K562 (cell line): Measurements from ENCODE around the gene RNASE8. TPM values are rescaled to one million over a fixed set of nuclear protein-coding genes. Genes with fewer than 3 reads are reported as not detected.
A peak's percentile ranks its signal among the peaks of the same experiment; 100 is the strongest.

Source experiments
- ATAC-seq: fragments of 200-7000 bp; cut with Tn5 transposase; 3 replicates; pipeline ENCODE4 v1.9.1; 2020; ENCODE audit warnings: moderate library complexity
- BruUV-seq: library from RNA; stranded (reverse); fragments of 400-500 nt; replicated peaks from 2 replicates; lab custom pipeline; 2021; lab: Mats Ljungman, UMichigan
- CTCF ChIA-PET: fragments of 300-600 bp; formaldehyde crosslinking; extraction: SDS; loops from one replicate; lab custom pipeline; 2021; ENCODE audit warnings: low intra/inter-chr PET ratio; lab: Yijun Ruan, JAX
- POLR2A ChIA-PET: fragments of 300-600, 350-650 bp; sonication (Branson Sonifier 250); formaldehyde crosslinking; extraction: SDS; loops from one replicate; lab custom pipeline; 2021; ENCODE audit warnings: antibody characterized with exemption, inconsistent platforms; lab: Yijun Ruan, JAX
- DNase-seq, 4 experiments: peaks; one replicate each; pipeline versions ENCODE4 v3.0.0 to v3.0.0-alpha.2; 2011 to 2018; ENCODE audit warnings: low spot score in 3 of 4, mixed read lengths in 3 of 4; ENCODE audit errors: extremely low read depth in 1 of 4
- FAIRE-seq: peaks from 2 replicates; lab custom pipeline; 2011; peaks lifted over from hg19 to GRCh38; lab: Jason Lieb, UNC
- H2AFZ ChIP-seq: 2 replicates; pipeline ENCODE4 v1.6.0; 2011; ENCODE audit warnings: low read depth, low read length, control low read depth, inconsistent platforms
- H3K27ac ChIP-seq: fragments of 200-600 bp; 3 replicates; pipeline ENCODE4 v1.8.0; 2011; ENCODE audit warnings: low read depth, mild to moderate bottlenecking, control low read depth, inconsistent platforms, low read length, moderate library complexity, mixed read lengths; ENCODE audit errors: extremely low read depth
- H3K27me3 ChIP-seq, 2 experiments: fragments of 300-600 bp in 1 of 2; 2 replicates in 1 of 2; 3 replicates in 1 of 2; pipeline versions ENCODE4 v1.6.0 to v1.8.0; 2011; ENCODE audit warnings: inconsistent platforms in 2 of 2, low read length in 2 of 2, mild to moderate bottlenecking in 1 of 2, mixed read lengths in 1 of 2, moderate library complexity in 1 of 2; ENCODE audit not compliant: control insufficient read depth in 2 of 2, insufficient read depth in 2 of 2
- H3K36me3 ChIP-seq: fragments of 300-600 bp; 3 replicates; pipeline ENCODE4 v1.8.0; 2011; ENCODE audit warnings: mild to moderate bottlenecking, low read length, inconsistent platforms; ENCODE audit not compliant: control insufficient read depth, insufficient read depth
- H3K4me1 ChIP-seq, 2 experiments: fragments of 200-600 bp in 1 of 2; replicated peaks in 1 of 2; 2 replicates in 1 of 2; 3 replicates in 1 of 2; pipeline versions ENCODE4 v1.5.1 to v1.8.0; 2011; ENCODE audit warnings: inconsistent platforms in 2 of 2, low read length in 2 of 2, mild to moderate bottlenecking in 1 of 2, mixed read lengths in 1 of 2, moderate library complexity in 1 of 2; ENCODE audit not compliant: control insufficient read depth in 2 of 2, insufficient read depth in 2 of 2
- H3K4me2 ChIP-seq: 2 replicates; pipeline ENCODE4 v1.6.1; 2011; ENCODE audit warnings: low read length, control low read depth, inconsistent platforms, mixed read lengths; ENCODE audit not compliant: insufficient read depth
- H3K4me3 ChIP-seq: fragments of 200-600 bp; sonication (generic), shearing (Covaris generic); 2 replicates; pipeline ENCODE4 v1.5.1; 2016; ENCODE audit warnings: control low read depth, inconsistent platforms
- H3K79me2 ChIP-seq: fragments of 200-600 bp; 3 replicates; pipeline ENCODE4 v1.8.0; 2011; ENCODE audit warnings: low read length, inconsistent platforms; ENCODE audit not compliant: control insufficient read depth, insufficient read depth
- H3K9ac ChIP-seq, 2 experiments: 2 replicates each; pipeline versions ENCODE4 v1.6.0 to v1.6.1; 2011; ENCODE audit warnings: low read depth in 2 of 2, low read length in 2 of 2, control low read depth in 1 of 2, inconsistent platforms in 1 of 2, mild to moderate bottlenecking in 1 of 2, mixed read lengths in 1 of 2; ENCODE audit not compliant: insufficient read depth in 1 of 2
- H3K9me1 ChIP-seq: one replicate; pipeline ENCODE4 v1.6.0; 2011; ENCODE audit warnings: inconsistent platforms, mild to moderate bottlenecking, low read length, moderate library complexity; ENCODE audit not compliant: control insufficient read depth, insufficient read depth
- H3K9me3 ChIP-seq: replicated peaks from 2 replicates; pipeline ENCODE4 v1.5.1; 2011; ENCODE audit warnings: low read depth, low read length, inconsistent platforms; ENCODE audit not compliant: control insufficient read depth, insufficient read depth
- H4K20me1 ChIP-seq: replicated peaks from 2 replicates; pipeline ENCODE4 v1.6.1; 2011; ENCODE audit warnings: low read length, inconsistent platforms, mixed read lengths; ENCODE audit not compliant: control insufficient read depth, insufficient read depth
- AFF1 ChIP-seq, 2 experiments: fragments of 450-650 bp; IDR thresholded peaks; 2 replicates each; pipeline ENCODE4 v1.6.1; 2018; ENCODE audit warnings: mild to moderate bottlenecking in 2 of 2, low read depth in 1 of 2; ENCODE audit not compliant: partially characterized antibody in 2 of 2
- ARID2 ChIP-seq: fragments of 450-650 bp; IDR thresholded peaks from 2 replicates; pipeline ENCODE4 v1.6.1; 2017; ENCODE audit warnings: antibody characterized with exemption, mild to moderate bottlenecking
- ARNT ChIP-seq, 2 experiments: fragments of 450-650 bp; IDR thresholded peaks; 2 replicates each; pipeline ENCODE4 v1.6.1; 2016; ENCODE audit warnings: mild to moderate bottlenecking in 1 of 2
- CTBP1 ChIP-seq: fragments of 450-650 bp; IDR thresholded peaks from 2 replicates; pipeline ENCODE4 v1.6.1; 2016; ENCODE audit warnings: borderline replicate concordance
- HCFC1 ChIP-seq: IDR thresholded peaks from 2 replicates; pipeline ENCODE4 v1.6.1; 2012; ENCODE audit warnings: low read depth, low read length, improper control_type of control experiment
- HDGF ChIP-seq: fragments of 450-650 bp; IDR thresholded peaks from 2 replicates; pipeline ENCODE4 v1.6.1; 2016
- MYC ChIP-seq, 2 experiments: fragments of 250-450 bp in 1 of 2; sonication (Bioruptor Pico) in 1 of 2; IDR thresholded peaks; 2 replicates each; pipeline versions ENCODE4 v1.5.1 to v1.6.1; 2012 to 2021; ENCODE audit warnings: low read depth in 2 of 2, borderline replicate concordance in 1 of 2, improper control_type of control experiment in 1 of 2, low read length in 1 of 2, mild to moderate bottlenecking in 1 of 2, moderate library complexity in 1 of 2
- PML ChIP-seq: IDR thresholded peaks from 2 replicates; pipeline ENCODE4 v1.6.1; 2012; ENCODE audit warnings: low read length, inconsistent platforms
- STAG1 ChIP-seq: sonication (generic); formaldehyde crosslinking; IDR thresholded peaks from 2 replicates; pipeline ENCODE4 v1.5.0; 2020; ENCODE audit warnings: missing genetic modification reagents, borderline replicate concordance
- TRIM25 ChIP-seq: fragments of 450-650 bp; IDR thresholded peaks from 2 replicates; pipeline ENCODE4 v1.7.0; 2016; ENCODE audit warnings: borderline replicate concordance
- YY1 ChIP-seq, 3 experiments: IDR thresholded peaks; 2 replicates each; pipeline ENCODE4 v1.6.1; 2011; ENCODE audit warnings: low read length in 2 of 3, mild to moderate bottlenecking in 2 of 3, moderate library complexity in 2 of 3, borderline replicate concordance in 1 of 3, control low read depth in 1 of 3, low read depth in 1 of 3; ENCODE audit not compliant: insufficient read depth in 3 of 3, insufficient replicate concordance in 2 of 3, control insufficient read depth in 1 of 3, insufficient read length in 1 of 3; ENCODE audit errors: extremely low read depth in 1 of 3
- ZNF143 ChIP-seq: sonication (generic); formaldehyde crosslinking; IDR thresholded peaks from 2 replicates; pipeline ENCODE4 v1.9.0; 2022; ENCODE audit warnings: mild to moderate bottlenecking, missing genetic modification reagents
- ZNF175 ChIP-seq: fragments of 200-800 bp; sonication (Bioruptor generic); IDR thresholded peaks from 2 replicates; pipeline ENCODE4 v1.6.1; 2016; ENCODE audit warnings: low read depth, mild to moderate bottlenecking, missing genetic modification characterization, missing compliant biosample characterization
- WGBS: fragments of 100-300 bp; shearing (Covaris generic); methylation state at CpG from one replicate; pipeline ENCODE4 v1.1.6; 2016; ENCODE audit warnings: low coverage, mixed read lengths; ENCODE audit not compliant: insufficient coverage; ENCODE audit errors: missing lambda C conversion rate; 5-methylcytosine and 5-hydroxymethylcytosine counted together
- in situ Hi-C: fragments of 300-500 bp; cut with MboI; formaldehyde crosslinking; loops from 4 replicates; pipeline ENCODE4 v1.15.0; 2018; ENCODE audit warnings: inconsistent platforms, mixed read lengths
- intact Hi-C: fragments of 100-400 bp; cut with micrococcal nuclease; formaldehyde crosslinking; loops from 2 replicates; pipeline ENCODE4 v1.14.2; 2022
- polyA plus RNA-seq, 8 experiments: library from polyadenylated mRNA; depleted of rRNA in 4 of 8; stranded (reverse) in 5 of 8; unstranded in 3 of 8; fragments of >200 nt; fragmentation: Nextera tagmentation in 2 of 8; fragmentation: Illumina TruSeq in 1 of 8; extraction: Ambion mirVana in 2 of 8; extraction: Trizol in 1 of 8; gene quantifications; 2 replicates each; pipeline versions ENCODE4 v1.2.1 to v1.2.3, GENCODE V29; 2011 to 2014; ENCODE audit warnings: inconsistent platforms in 1 of 8, missing spikeins in 1 of 8
- total RNA-seq, 7 experiments: library from RNA; depleted of rRNA in 6 of 7; stranded (reverse); fragments of >200 nt in 6 of 7; fragmentation: Illumina TruSeq in 2 of 7; extraction: Trizol in 2 of 7; gene quantifications; 2 replicates each; pipeline versions ENCODE4 v1.2.1 to v1.2.3, GENCODE V29; 2011 to 2021; ENCODE audit warnings: low replicate concordance in 1 of 7

The RNASE8 gene
- total and polyA plus RNA-seq, 9 of the 15 experiments (the other 6 are each of a cell fraction or from before 2014, with no cell fraction given), result not detected

DNA sequence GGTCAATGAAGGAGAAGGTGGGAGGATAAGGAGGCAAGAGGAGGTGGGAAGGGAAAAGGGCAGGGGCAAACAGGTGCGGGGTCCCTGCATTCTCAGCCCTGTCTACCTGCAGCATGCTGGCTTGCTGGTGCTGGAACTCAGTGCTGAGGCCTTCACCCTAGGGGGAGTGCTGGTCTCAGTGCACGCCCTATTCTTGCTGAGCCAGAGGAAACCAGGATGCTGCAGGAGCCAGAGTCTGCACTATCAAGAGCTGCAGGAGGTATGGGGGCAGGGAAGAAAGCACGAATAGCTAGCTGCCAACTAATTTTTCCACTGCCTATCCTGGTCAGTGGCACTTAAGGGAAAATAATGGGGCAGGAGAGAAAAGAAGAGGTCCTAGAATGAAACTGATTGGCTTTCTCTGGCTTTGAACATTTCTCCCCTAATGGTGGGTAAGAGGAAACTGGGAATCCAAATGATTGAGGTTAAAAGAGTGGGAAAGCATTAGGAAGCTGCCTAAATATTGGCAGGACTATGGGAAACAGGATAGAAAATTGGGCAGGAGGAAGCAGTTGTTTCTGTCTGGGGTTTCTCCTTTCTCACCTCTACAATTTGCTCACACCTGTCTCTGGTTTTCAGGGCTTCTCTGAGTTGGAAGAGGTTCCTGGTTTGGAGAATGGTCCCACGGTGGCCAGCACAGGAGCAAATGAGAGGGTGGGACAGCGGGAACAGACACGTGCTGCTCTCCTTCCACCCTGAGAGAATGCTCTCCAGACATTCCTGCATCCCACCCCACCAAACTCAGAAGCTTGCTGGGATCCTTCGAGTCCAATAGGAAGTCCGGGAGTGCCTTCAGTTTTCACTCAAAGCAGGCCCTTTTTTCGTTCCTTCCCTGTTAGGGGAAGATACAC, 45.1 kb downstream of the RNASE8 start (continued):
- no peak for TF ChIP-seq TRIM25

GRCh38 chr14:21103411-21103709, 45.7 kb downstream of the RNASE8 start:
- Histone ChIP-seq H2AFZ (peak overlapping the region; percentile 83), H3K27ac (peak overlapping the region; percentile 96), H3K9me3 (no peaks in the 10 kb centered on the region), H3K4me1 (peaks cover 45 to 65% of the 10 kb centered on the region in 2 experiments), H3K27me3 (no peaks in the 10 kb centered on the region), H3K4me3 (peak overlapping the region; percentile 42), H4K20me1 (no peaks in the 10 kb centered on the region), H3K9ac (peak overlapping the region; percentile 85 to 92; a peak in 3 of 4 replicates), H3K79me2 (0 out of 3 replicates have a peak, but pooled peaks cover 6% of the 10 kb centered on the region), H3K36me3 (no peaks in the 10 kb centered on the region), H3K4me2 (peak overlapping the region; percentile 87), H3K9me1 (no peaks in the 10 kb centered on the region)
- ATAC-seq, result no peak
- no peak for DNase-seq
- intact Hi-C loops (no loop called here), in situ Hi-C loops (no loop called here)
- WGBS, result 0% methylated on average over 8 of the region's 9 CpGs
- BruUV-seq, result no TSS peak
- no peak for FAIRE-seq
- ChIA-PET POLR2A (interaction anchor here (0.7 kb wide), 1 partner anchor 131 kb away, joined by 3 read pairs; no protein-coding TSS in a partner anchor), CTCF (interaction anchor here (5.3 kb wide), 1 partner anchor 35 kb away, joined by 54 read pairs; the partner anchor contains the start of gene ARHGEF40)
- TF ChIP-seq HDGF, result peak; percentile 45; the same call in 1 of the 2 replicates
- peak; percentile 95 for TF ChIP-seq ZNF143 (CRISPR knock-in tag)
- TF ChIP-seq AFF1 (IDR thresholded peaks at IDR 0.05; ENCODE audit: low read depth in 1 of 2, partially characterized antibody in 2 of 2), result peak in 1 of 2 experiments; percentile 85
- TF ChIP-seq ARID2, result no peak
- TF ChIP-seq ARNT (IDR thresholded peaks at IDR 0.05), result 0 out of 4 replicates have a peak, but pooled peaks of 1 of the 2 experiments have one; percentile 22
- no peak for TF ChIP-seq PML
- peak; percentile 95 for TF ChIP-seq HCFC1
- TF ChIP-seq CTBP1, result no peak
- 0 out of 2 replicates have a peak, but pooled peaks have one; percentile 12 for TF ChIP-seq ZNF175 (CRISPR knock-in tag)
- TF ChIP-seq STAG1 (CRISPR knock-in tag), result no peak
- no peak for TF ChIP-seq YY1 (IDR thresholded peaks at IDR 0.05; ENCODE audit: borderline replicate concordance in 1 of 3, control insufficient read depth in 1 of 3, extremely low read depth in 1 of 3, insufficient read depth in 3 of 3, insufficient read length in 1 of 3, insufficient replicate concordance in 2 of 3, low read depth in 1 of 3, low read length in 2 of 3)
- TF ChIP-seq MYC (IDR thresholded peaks at IDR 0.05; ENCODE audit: low read depth, low read length), result 0 out of 2 replicates have a peak, but pooled peaks have one; percentile 58
- TF ChIP-seq MYC (CRISPR knock-in tag; IDR thresholded peaks at IDR 0.05; ENCODE audit: borderline replicate concordance, low read depth), result no peak
